ENCODE data around the gene HSPA13.

- TF ChIP-seq, protein P1, sequence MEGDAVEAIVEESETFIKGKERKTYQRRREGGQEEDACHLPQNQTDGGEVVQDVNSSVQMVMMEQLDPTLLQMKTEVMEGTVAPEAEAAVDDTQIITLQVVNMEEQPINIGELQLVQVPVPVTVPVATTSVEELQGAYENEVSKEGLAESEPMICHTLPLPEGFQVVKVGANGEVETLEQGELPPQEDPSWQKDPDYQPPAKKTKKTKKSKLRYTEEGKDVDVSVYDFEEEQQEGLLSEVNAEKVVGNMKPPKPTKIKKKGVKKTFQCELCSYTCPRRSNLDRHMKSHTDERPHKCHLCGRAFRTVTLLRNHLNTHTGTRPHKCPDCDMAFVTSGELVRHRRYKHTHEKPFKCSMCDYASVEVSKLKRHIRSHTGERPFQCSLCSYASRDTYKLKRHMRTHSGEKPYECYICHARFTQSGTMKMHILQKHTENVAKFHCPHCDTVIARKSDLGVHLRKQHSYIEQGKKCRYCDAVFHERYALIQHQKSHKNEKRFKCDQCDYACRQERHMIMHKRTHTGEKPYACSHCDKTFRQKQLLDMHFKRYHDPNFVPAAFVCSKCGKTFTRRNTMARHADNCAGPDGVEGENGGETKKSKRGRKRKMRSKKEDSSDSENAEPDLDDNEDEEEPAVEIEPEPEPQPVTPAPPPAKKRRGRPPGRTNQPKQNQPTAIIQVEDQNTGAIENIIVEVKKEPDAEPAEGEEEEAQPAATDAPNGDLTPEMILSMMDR (IDR thresholded peaks at IDR 0.05; ENCODE audit: low read length) = no peak
- TF ChIP-seq EZH2 (optimal IDR thresholded peaks at IDR 0.05; ENCODE audit: low read depth, low read length) = no peak
- TF ChIP-seq EZH2phosphoT487 (IDR thresholded peaks at IDR 0.05; ENCODE audit: low read length) = no peak
Observed at GRCh38 chr21:14353726-14354125, 29.2 kb downstream of the HSPA13 start.

Data from MM.1S (cell line).